IgD-negative memory B cell (primary cell): Measurements from ENCODE around the gene NUTM2F. TPM values are rescaled to one million over a fixed set of nuclear protein-coding genes. Genes with fewer than 3 reads are reported as not detected.
"Not testable (repeated sequence)": the region's sequence is repeated elsewhere in the genome, so short reads cannot be mapped to it uniquely, and the experiment has no call there.

Experiments used
- H3K27ac Mint-ChIP-seq, 3 donors: one replicate each; pipeline ENCODE4 v1.8.0; 2020 to 2022; ENCODE audit warnings: mild to moderate bottlenecking in 3 of 3, mixed read lengths in 3 of 3, moderate library complexity in 1 of 3
- H3K27me3 Mint-ChIP-seq: one replicate; pipeline ENCODE4 v1.8.0; 2021; ENCODE audit warnings: mixed read lengths
- H3K36me3 Mint-ChIP-seq: one replicate; pipeline ENCODE4 v1.8.0; 2020; ENCODE audit warnings: mild to moderate bottlenecking, mixed read lengths
- H3K4me1 Mint-ChIP-seq, 3 donors: one replicate each; pipeline ENCODE4 v1.8.0; 2020 to 2022; ENCODE audit warnings: mixed read lengths in 3 of 3, mild to moderate bottlenecking in 1 of 3
- H3K4me3 Mint-ChIP-seq, 4 donors: one replicate each; pipeline ENCODE4 v1.8.0; 2020 to 2022; ENCODE audit warnings: mild to moderate bottlenecking in 4 of 4, mixed read lengths in 4 of 4, moderate library complexity in 3 of 4
- H3K9me3 Mint-ChIP-seq, 3 donors: one replicate each; pipeline ENCODE4 v1.8.0; 2020 to 2021; ENCODE audit warnings: mixed read lengths in 3 of 3, mild to moderate bottlenecking in 1 of 3
- polyA plus RNA-seq: library from polyadenylated mRNA; unstranded; fragments of 300-500 nt; fragmentation: Illumina TruSeq; gene quantifications from one replicate; pipeline ENCODE4 v1.2.3, GENCODE V29; 2021

Gene NUTM2F
- polyA plus RNA-seq: not detected

GRCh38 chr9:94328544-94328943 is at the start of gene NUTM2F:
TSS of gene NUTM2F (minus strand) at chr9:94328644. CDS start at chr9:94328623, 21 bp downstream.
- not testable (repeated sequence) for H3K36me3 Mint-ChIP-seq, H3K27me3 Mint-ChIP-seq, H3K27ac Mint-ChIP-seq, H3K4me1 Mint-ChIP-seq, H3K9me3 Mint-ChIP-seq
- peak within 1 kb of the TSS in 1 of 4 donors; percentile 84 for H3K4me3 Mint-ChIP-seq

GRCh38 chr9:94375197-94375596 is 46.8 kb upstream of the NUTM2F start:
- not testable (repeated sequence) for H3K9me3 Mint-ChIP-seq, H3K36me3 Mint-ChIP-seq, H3K4me1 Mint-ChIP-seq, H3K27me3 Mint-ChIP-seq
- Mint-ChIP-seq H3K27ac (peak overlapping the region; percentile 74 to 90 (median 86)), H3K4me3 (peak overlapping the region; percentile 86 to 95 (median 94))

- not testable (repeated sequence) for H3K9me3 Mint-ChIP-seq, H3K36me3 Mint-ChIP-seq, H3K27me3 Mint-ChIP-seq, H3K4me1 Mint-ChIP-seq
- H3K27ac Mint-ChIP-seq: peak overlapping the region; percentile 62 to 91 (median 90)
- H3K4me3 Mint-ChIP-seq: peak overlapping the region; percentile 86 to 95 (median 94)
Measured at GRCh38 chr9:94374176-94375056, 46.0 kb upstream of the NUTM2F start.

- H3K4me3 Mint-ChIP-seq: peak overlapping the region; percentile 82 to 95 (median 88)
- H3K27ac Mint-ChIP-seq: peak overlapping the region; percentile 62 to 91 (median 90)
- not testable (repeated sequence) for H3K27me3 Mint-ChIP-seq, H3K36me3 Mint-ChIP-seq, H3K4me1 Mint-ChIP-seq, H3K9me3 Mint-ChIP-seq
Measured at GRCh38 chr9:94373779-94374175, 45.3 kb upstream of the NUTM2F start.

- H3K36me3 Mint-ChIP-seq, H3K27me3 Mint-ChIP-seq, H3K27ac Mint-ChIP-seq, H3K9me3 Mint-ChIP-seq, H3K4me1 Mint-ChIP-seq: not testable (repeated sequence)
- peak overlapping the region in 1 of 4 donors; percentile 27 for H3K4me3 Mint-ChIP-seq
Measured at GRCh38 chr9:94370266-94370665, 41.8 kb upstream of the NUTM2F start.

GRCh38 chr9:94364093-94364614 is 35.7 kb upstream of the NUTM2F start:
- not testable (repeated sequence) for H3K4me1 Mint-ChIP-seq, H3K4me3 Mint-ChIP-seq, H3K27me3 Mint-ChIP-seq, H3K36me3 Mint-ChIP-seq, H3K9me3 Mint-ChIP-seq, H3K27ac Mint-ChIP-seq

GRCh38 chr9:94357158-94357557 is 28.7 kb upstream of the NUTM2F start:
- not testable (repeated sequence) for H3K9me3 Mint-ChIP-seq, H3K4me3 Mint-ChIP-seq, H3K4me1 Mint-ChIP-seq, H3K27me3 Mint-ChIP-seq, H3K27ac Mint-ChIP-seq, H3K36me3 Mint-ChIP-seq

- H3K36me3 Mint-ChIP-seq, H3K27me3 Mint-ChIP-seq, H3K4me1 Mint-ChIP-seq, H3K9me3 Mint-ChIP-seq, H3K27ac Mint-ChIP-seq, H3K4me3 Mint-ChIP-seq: not testable (repeated sequence)
Measured at GRCh38 chr9:94351901-94352723, 23.7 kb upstream of the NUTM2F start.

- H3K4me3 Mint-ChIP-seq, H3K27ac Mint-ChIP-seq, H3K4me1 Mint-ChIP-seq, H3K36me3 Mint-ChIP-seq, H3K9me3 Mint-ChIP-seq, H3K27me3 Mint-ChIP-seq: not testable (repeated sequence)
Measured at GRCh38 chr9:94348754-94349153, 20.3 kb upstream of the NUTM2F start.

- not testable (repeated sequence) for H3K4me1 Mint-ChIP-seq, H3K27ac Mint-ChIP-seq, H3K9me3 Mint-ChIP-seq, H3K27me3 Mint-ChIP-seq, H3K36me3 Mint-ChIP-seq, H3K4me3 Mint-ChIP-seq
Measured at GRCh38 chr9:94347451-94347850, 19.0 kb upstream of the NUTM2F start.

- H3K36me3 Mint-ChIP-seq, H3K27ac Mint-ChIP-seq, H3K9me3 Mint-ChIP-seq, H3K4me1 Mint-ChIP-seq, H3K4me3 Mint-ChIP-seq, H3K27me3 Mint-ChIP-seq: not testable (repeated sequence)
Measured at GRCh38 chr9:94341703-94342102, 13.3 kb upstream of the NUTM2F start.

- H3K27me3 Mint-ChIP-seq, H3K36me3 Mint-ChIP-seq, H3K4me3 Mint-ChIP-seq: not testable (repeated sequence)
Measured at GRCh38 chr9:94340750-94341149, 12.3 kb upstream of the NUTM2F start.

GRCh38 chr9:94339657-94340056 is 11.2 kb upstream of the NUTM2F start:
- H3K9me3 Mint-ChIP-seq, H3K27ac Mint-ChIP-seq, H3K4me1 Mint-ChIP-seq, H3K4me3 Mint-ChIP-seq, H3K27me3 Mint-ChIP-seq, H3K36me3 Mint-ChIP-seq: not testable (repeated sequence)

More at GRCh38 chr9:94340750-94341149, 12.3 kb upstream of the NUTM2F start:
- H3K9me3 Mint-ChIP-seq, H3K27ac Mint-ChIP-seq, H3K4me1 Mint-ChIP-seq: not testable (repeated sequence)

GRCh38 chr9:94338723-94339122 is 10.3 kb upstream of the NUTM2F start:
- H3K36me3 Mint-ChIP-seq, H3K27me3 Mint-ChIP-seq, H3K27ac Mint-ChIP-seq, H3K4me1 Mint-ChIP-seq, H3K4me3 Mint-ChIP-seq, H3K9me3 Mint-ChIP-seq: not testable (repeated sequence)

GRCh38 chr9:94336445-94336844 is 8.0 kb upstream of the NUTM2F start:
- H3K4me3 Mint-ChIP-seq, H3K9me3 Mint-ChIP-seq, H3K27ac Mint-ChIP-seq, H3K36me3 Mint-ChIP-seq, H3K4me1 Mint-ChIP-seq, H3K27me3 Mint-ChIP-seq: not testable (repeated sequence)

- H3K27me3 Mint-ChIP-seq, H3K4me3 Mint-ChIP-seq, H3K27ac Mint-ChIP-seq, H3K36me3 Mint-ChIP-seq, H3K4me1 Mint-ChIP-seq, H3K9me3 Mint-ChIP-seq: not testable (repeated sequence)
Measured at GRCh38 chr9:94325583-94325982, 2.9 kb downstream of the NUTM2F start.
